GM21381 (cell line): ENCODE measurements around the gene TMEM259.

ENCODE experiments used
- ATAC-seq: cut with Tn5 transposase; IDR thresholded peaks from one replicate; pipeline ENCODE4 v1.9.1; 2021; ENCODE audit warnings: mild to moderate bottlenecking, moderate library complexity; ENCODE audit not compliant: unreplicated experiment

TMEM259 gene

GRCh38 chr19:1055886-1056620 lies 35.1 kb upstream of the TMEM259 start:
- no peak for ATAC-seq

GRCh38 chr19:1055028-1055425 lies 34.1 kb upstream of the TMEM259 start:
- ATAC-seq: no peak

- ATAC-seq: no peak
Measured at GRCh38 chr19:1054102-1055027, 33.4 kb upstream of the TMEM259 start.

GRCh38 chr19:1053176-1054101 lies 32.5 kb upstream of the TMEM259 start:
- no peak for ATAC-seq

GRCh38 chr19:1052349-1052975 lies 31.5 kb upstream of the TMEM259 start:
- no peak for ATAC-seq

- no peak for ATAC-seq
Measured at GRCh38 chr19:1051791-1052190, 30.9 kb upstream of the TMEM259 start.

- ATAC-seq: no peak
Measured at GRCh38 chr19:1050989-1051788, 30.3 kb upstream of the TMEM259 start.

- no peak for ATAC-seq
Measured at GRCh38 chr19:1049800-1050199, 28.9 kb upstream of the TMEM259 start.

- ATAC-seq: no peak
Measured at GRCh38 chr19:1049106-1049505, 28.2 kb upstream of the TMEM259 start.

GRCh38 chr19:1047696-1048147 lies 26.8 kb upstream of the TMEM259 start:
- ATAC-seq: no peak

- ATAC-seq: no peak
Measured at GRCh38 chr19:1046836-1047695, 26.1 kb upstream of the TMEM259 start.

- no peak for ATAC-seq
Measured at GRCh38 chr19:1046117-1046626, 25.2 kb upstream of the TMEM259 start.

- no peak for ATAC-seq
Measured at GRCh38 chr19:1045247-1045603, 24.3 kb upstream of the TMEM259 start.

GRCh38 chr19:1042689-1043511 lies 22.0 kb upstream of the TMEM259 start:
- ATAC-seq: no peak

GRCh38 chr19:1041835-1042685 lies 21.1 kb upstream of the TMEM259 start:
- ATAC-seq: no peak

- ATAC-seq: no peak
Measured at GRCh38 chr19:1041272-1041834, 20.4 kb upstream of the TMEM259 start.
